Upper lobe of left lung (tissue), 6 donors: Measurements from ENCODE around the gene PAK5. TPM values are rescaled to one million over a fixed set of nuclear protein-coding genes. Genes with fewer than 3 reads are reported as not detected.

Source experiments
- ATAC-seq, 2 donors: fragments of 200-7000 bp; cut with Tn5 transposase; one replicate each; pipeline ENCODE4 v1.9.1; 2022; ENCODE audit warnings: mild to moderate bottlenecking in 2 of 2, moderate library complexity in 2 of 2; ENCODE audit not compliant: low FRiP score in 2 of 2
- DNase-seq, 2 donors: peaks; one replicate each; pipeline ENCODE4 v3.0.0-alpha.2; 2019 to 2020
- H3K27ac ChIP-seq, 4 donors: fragments of 200-600 bp; sonication (generic); one replicate each; pipeline ENCODE4 v1.5.1; 2016 to 2019
- H3K27me3 ChIP-seq, 4 donors: fragments of 200-600 bp; sonication (generic); one replicate each; pipeline ENCODE4 v1.5.1; 2017 to 2019
- H3K36me3 ChIP-seq, 4 donors: fragments of 200-600 bp; sonication (generic); one replicate each; pipeline ENCODE4 v1.5.1; 2016 to 2019
- H3K4me1 ChIP-seq, 4 donors: fragments of 200-600 bp; sonication (generic); one replicate each; pipeline ENCODE4 v1.5.1; 2018 to 2019
- H3K4me3 ChIP-seq, 4 donors: fragments of 200-600 bp; sonication (generic); one replicate each; pipeline ENCODE4 v1.5.1; 2017 to 2019; ENCODE audit warnings: mild to moderate bottlenecking in 2 of 4, moderate library complexity in 1 of 4
- H3K9me3 ChIP-seq, 4 donors: fragments of 200-600 bp; sonication (generic); one replicate each; pipeline ENCODE4 v1.5.1; 2018 to 2019
- CTCF ChIP-seq, 6 experiments: fragments of 450-650 bp in 4 of 6; fragments of 200-600 bp in 2 of 6; sonication (generic) in 2 of 6; IDR thresholded peaks; one replicate each; pipeline ENCODE4 v1.5.1; 2016 to 2019; ENCODE audit warnings: antibody characterized with exemption in 6 of 6
- EP300 ChIP-seq, 4 donors: sonication (generic); formaldehyde crosslinking; IDR thresholded peaks; one replicate each; pipeline ENCODE4 v1.5.1; 2017; ENCODE audit warnings: antibody characterized with exemption in 4 of 4, control low read depth in 2 of 4
- POLR2A ChIP-seq, 4 donors: fragments of 450-650 bp; IDR thresholded peaks; one replicate each; pipeline ENCODE4 v1.5.1; 2016 to 2017; ENCODE audit warnings: antibody characterized with exemption in 4 of 4, mild to moderate bottlenecking in 2 of 4
- POLR2AphosphoS5 ChIP-seq, 2 donors: sonication (generic); formaldehyde crosslinking; IDR thresholded peaks; one replicate each; pipeline ENCODE4 v1.5.1; 2017; ENCODE audit warnings: antibody characterized with exemption in 2 of 2
- WGBS, 2 donors: methylation state at CpG; one replicate each; pipeline ENCODE4 v1.1.5; 2017 to 2018; 5-methylcytosine and 5-hydroxymethylcytosine counted together
- total RNA-seq, 6 donors: library from RNA; depleted of rRNA in 4 of 6; stranded (reverse); fragments of >200 nt in 4 of 6; gene quantifications; one replicate each; pipeline versions ENCODE4 v1.1.0 to v1.2.1, GENCODE V29; 2016 to 2021
- donor health status: DM: no; HTN: no; CAD: no; lungs with moderate emphysema.
- donor health status: DM: no; HTN: yes; CAD: no; lungs with severe emphysema.

Gene PAK5
- total RNA-seq, 6 donors from 2014 or later, result 0.17 to 0.30 (median 0.23) TPM; not detected in 2

GRCh38 chr20:9543214-9543613 is 295.7 kb downstream of the PAK5 start:
- H3K9me3 ChIP-seq, result no peaks in the 10 kb centered on the region
- no peak for TF ChIP-seq POLR2A (IDR thresholded peaks at IDR 0.05)
- no peak for TF ChIP-seq POLR2AphosphoS5 (IDR thresholded peaks at IDR 0.05)
- no peak for TF ChIP-seq CTCF (IDR thresholded peaks at IDR 0.05)
- TF ChIP-seq EP300 (IDR thresholded peaks at IDR 0.05), result no peak
- DNase-seq (no peak), ATAC-seq (no peak)
- H3K36me3 ChIP-seq, result no peaks in the 10 kb centered on the region
- H3K27me3 ChIP-seq, result no peaks in the 10 kb centered on the region
- H3K27ac ChIP-seq, result no peak overlapping the region
- no peak overlapping the region for H3K4me3 ChIP-seq
- WGBS, 2 donors, result 51 to 55% methylated on average over 4 of the region's 4 CpGs
- H3K4me1 ChIP-seq, result no peaks in the 10 kb centered on the region

DNA sequence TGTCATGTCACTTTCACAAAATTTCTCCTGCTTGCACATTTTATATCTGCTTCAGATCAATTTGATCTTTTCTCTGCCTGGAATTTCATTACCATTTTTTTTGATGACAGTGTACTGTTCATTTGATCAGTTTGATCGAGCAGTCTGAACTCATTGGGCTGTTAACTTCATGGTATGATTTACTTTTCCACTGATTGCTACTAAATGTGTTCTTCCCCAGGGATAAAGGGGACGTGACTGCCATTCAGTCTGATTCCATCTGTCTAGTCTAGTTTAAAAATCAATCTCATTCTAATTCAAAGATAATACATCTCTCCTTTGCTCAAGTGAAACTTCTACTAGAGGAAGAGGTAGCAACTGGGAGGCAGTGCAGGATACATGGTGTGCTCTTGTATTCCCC is 303.4 kb downstream of the PAK5 start:
- ATAC-seq (no peak), DNase-seq (no peak)
- H3K9me3 ChIP-seq, result no peaks in the 10 kb centered on the region
- H3K4me1 ChIP-seq, result no peaks in the 10 kb centered on the region
- TF ChIP-seq EP300 (IDR thresholded peaks at IDR 0.05) (no peak), POLR2AphosphoS5 (IDR thresholded peaks at IDR 0.05) (no peak), CTCF (IDR thresholded peaks at IDR 0.05) (no peak), POLR2A (IDR thresholded peaks at IDR 0.05) (no peak)
- no peaks in the 10 kb centered on the region for H3K36me3 ChIP-seq
- WGBS, 2 donors, result 84 to 88% methylated on average over 2 of the region's 2 CpGs
- H3K27ac ChIP-seq, result no peak overlapping the region
- H3K27me3 ChIP-seq, result no peaks in the 10 kb centered on the region
- no peak overlapping the region for H3K4me3 ChIP-seq

DNA sequence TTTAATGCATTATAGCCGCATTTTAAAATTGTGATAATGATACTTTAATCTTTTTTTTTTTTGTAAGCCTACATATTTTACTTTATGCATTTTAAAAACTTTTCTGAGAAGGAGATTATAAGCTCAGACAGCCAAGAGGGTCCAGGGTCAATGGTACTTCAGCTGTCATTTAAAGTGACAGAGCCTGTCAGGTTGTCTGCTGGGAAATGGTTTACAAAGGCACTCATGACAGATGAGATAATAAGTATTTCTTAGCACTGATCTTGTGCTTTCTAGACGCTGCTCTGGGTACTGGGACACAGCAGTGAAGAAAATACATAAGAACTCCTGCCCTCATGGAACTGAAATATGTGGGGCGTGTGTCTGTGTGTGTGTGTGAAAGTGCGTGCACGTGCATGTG is 304.9 kb downstream of the PAK5 start:
- Histone ChIP-seq H3K36me3 (no peaks in the 10 kb centered on the region), H3K9me3 (no peaks in the 10 kb centered on the region), H3K27ac (no peak overlapping the region), H3K4me3 (no peak overlapping the region), H3K27me3 (no peaks in the 10 kb centered on the region), H3K4me1 (no peaks in the 10 kb centered on the region)
- WGBS, 2 donors, result 84 to 85% methylated on average over 5 of the region's 5 CpGs
- no peak for DNase-seq
- no peak for TF ChIP-seq CTCF (IDR thresholded peaks at IDR 0.05)
- TF ChIP-seq POLR2AphosphoS5 (IDR thresholded peaks at IDR 0.05), result no peak
- no peak for TF ChIP-seq EP300 (IDR thresholded peaks at IDR 0.05)
- TF ChIP-seq POLR2A (IDR thresholded peaks at IDR 0.05), result no peak
- ATAC-seq, result no peak

- ATAC-seq (no peak), DNase-seq (no peak)
- no peak overlapping the region for H3K27ac ChIP-seq
- TF ChIP-seq POLR2A (IDR thresholded peaks at IDR 0.05), result no peak
- no peak for TF ChIP-seq CTCF (IDR thresholded peaks at IDR 0.05)
- TF ChIP-seq POLR2AphosphoS5 (IDR thresholded peaks at IDR 0.05), result no peak
- TF ChIP-seq EP300 (IDR thresholded peaks at IDR 0.05), result no peak
- H3K9me3 ChIP-seq, result no peaks in the 10 kb centered on the region
- WGBS, 2 donors, result 64 to 67% methylated on average over 4 of the region's 4 CpGs
- H3K36me3 ChIP-seq, result no peaks in the 10 kb centered on the region
- no peak overlapping the region for H3K4me3 ChIP-seq
- H3K4me1 ChIP-seq, result no peaks in the 10 kb centered on the region
- H3K27me3 ChIP-seq, result no peaks in the 10 kb centered on the region
Observed at GRCh38 chr20:9532069-9532838, 306.6 kb downstream of the PAK5 start.

GRCh38 chr20:9531581-9531980 is 307.3 kb downstream of the PAK5 start:
- Histone ChIP-seq H3K9me3 (no peaks in the 10 kb centered on the region), H3K4me1 (no peaks in the 10 kb centered on the region), H3K4me3 (no peak overlapping the region), H3K27ac (no peak overlapping the region), H3K27me3 (no peaks in the 10 kb centered on the region), H3K36me3 (no peaks in the 10 kb centered on the region)
- TF ChIP-seq POLR2AphosphoS5 (IDR thresholded peaks at IDR 0.05) (no peak), POLR2A (IDR thresholded peaks at IDR 0.05) (no peak), CTCF (IDR thresholded peaks at IDR 0.05) (no peak), EP300 (IDR thresholded peaks at IDR 0.05) (no peak)
- DNase-seq (no peak), ATAC-seq (no peak)
- WGBS, 2 donors, result 59 to 78% methylated on average over 2 of the region's 2 CpGs
